Breast epithelium (tissue), 4 donors: ENCODE data around the gene NOS1AP. TPM values are rescaled to one million over a fixed set of nuclear protein-coding genes. Genes with fewer than 3 reads are reported as not detected.

ENCODE experiments used
- DNase-seq, 2 donors: peaks; one replicate each; pipeline ENCODE4 v3.0.0-alpha.2; 2019; ENCODE audit warnings: low spot score in 2 of 2
- H3K27ac ChIP-seq, 2 donors: fragments of 200-600 bp; sonication (generic) in 1 of 2; one replicate each; pipeline ENCODE4 v1.5.1; 2016 to 2019; ENCODE audit warnings: mild to moderate bottlenecking in 1 of 2
- H3K27me3 ChIP-seq, 2 donors: fragments of 200-600 bp; sonication (generic) in 1 of 2; one replicate each; pipeline versions ENCODE4 v1.5.1 to v1.6.0; 2017 to 2019; ENCODE audit warnings: control low read depth in 1 of 2, mild to moderate bottlenecking in 1 of 2
- H3K36me3 ChIP-seq: fragments of 200-600 bp; one replicate; pipeline ENCODE4 v1.5.1; 2019
- H3K4me1 ChIP-seq, 2 donors: fragments of 200-600 bp; sonication (generic); one replicate each; pipeline ENCODE4 v1.5.1; 2016 to 2019; ENCODE audit warnings: control low read depth in 1 of 2
- H3K4me3 ChIP-seq, 3 donors: fragments of 200-600 bp; sonication (generic); 1 replicate in 2 of 3; 2 replicates in 1 of 3; pipeline ENCODE4 v1.5.1; 2016 to 2019; ENCODE audit warnings: mild to moderate bottlenecking in 3 of 3, moderate library complexity in 2 of 3
- H3K9me3 ChIP-seq, 2 donors: fragments of 200-600 bp; sonication (generic) in 1 of 2; one replicate each; pipeline ENCODE4 v1.5.1; 2016 to 2019; ENCODE audit warnings: control low read depth in 1 of 2
- CTCF ChIP-seq, 3 donors: fragments of 450-650 bp; IDR thresholded peaks; one replicate each; pipeline ENCODE4 v1.5.1; 2016 to 2017; ENCODE audit warnings: antibody characterized with exemption in 3 of 3, mild to moderate bottlenecking in 3 of 3, moderate library complexity in 3 of 3
- POLR2A ChIP-seq: fragments of 450-650 bp; IDR thresholded peaks from one replicate; pipeline ENCODE4 v1.6.1; 2016; ENCODE audit warnings: antibody characterized with exemption, mild to moderate bottlenecking, moderate library complexity
- POLR2AphosphoS5 ChIP-seq, 3 donors: sonication (generic); formaldehyde crosslinking; IDR thresholded peaks; one replicate each; pipeline ENCODE4 v1.6.1; 2017; ENCODE audit warnings: antibody characterized with exemption in 3 of 3
- intact Hi-C: fragments of 100-400 bp; cut with DNase I; formaldehyde crosslinking; loops from one replicate; pipeline ENCODE4 v1.15.1; 2023; ENCODE audit warnings: low total_unique reads
- total RNA-seq, 3 donors: library from RNA; depleted of rRNA; stranded (reverse); fragments of >200 nt; gene quantifications; one replicate each; pipeline ENCODE4 v1.1.0, GENCODE V29; 2016

The NOS1AP gene
- total RNA-seq, 3 donors from 2014 or later: 2.2 to 17.6 (median 11.8) TPM

DNA sequence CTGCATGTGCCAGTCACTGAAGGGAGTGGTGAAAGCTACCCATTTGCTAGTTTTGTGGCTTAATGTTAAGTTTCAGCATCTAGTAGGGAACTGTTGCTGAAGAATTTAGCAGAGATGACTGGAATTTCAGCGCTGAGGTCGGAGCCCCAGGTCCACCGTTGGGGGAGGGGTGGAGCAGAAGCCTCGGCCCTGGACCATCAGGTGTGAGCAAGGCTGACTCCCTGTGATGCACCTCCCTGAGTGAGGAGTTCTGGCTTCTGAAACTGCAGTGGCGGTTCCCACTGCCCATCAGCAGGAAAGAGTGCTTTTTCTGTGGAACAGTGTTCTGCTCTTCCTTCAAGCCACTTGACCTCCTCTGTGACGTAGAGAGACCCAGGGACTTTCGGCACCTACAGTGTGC is 1.3 kb downstream of the NOS1AP start:
- intact Hi-C loops: no loop called here
- Histone ChIP-seq H3K9me3 (peaks cover 0 to 6% of the 10 kb centered on the region in 2 donors), H3K27me3 (no peaks in the 10 kb centered on the region), H3K4me1 (peaks cover 0 to 6% of the 10 kb centered on the region in 2 donors), H3K36me3 (no peaks in the 10 kb centered on the region), H3K27ac (peak overlapping the region in 1 of 2 donors; percentile 80), H3K4me3 (peak overlapping the region; percentile 54 to 97 (median 87))
- no peak for TF ChIP-seq POLR2AphosphoS5 (IDR thresholded peaks at IDR 0.05)
- no peak for TF ChIP-seq CTCF (IDR thresholded peaks at IDR 0.05)
- TF ChIP-seq POLR2A: no peak
- no peak for DNase-seq

- peak overlapping the region in 2 of 3 donors; percentile 87 to 97 for H3K4me3 ChIP-seq
- H3K9me3 ChIP-seq: peaks cover 0 to 6% of the 10 kb centered on the region in 2 donors
- H3K36me3 ChIP-seq: no peaks in the 10 kb centered on the region
- no peak overlapping the region for H3K27ac ChIP-seq
- H3K4me1 ChIP-seq: peaks cover 0 to 6% of the 10 kb centered on the region in 2 donors
- DNase-seq: no peak
- TF ChIP-seq POLR2AphosphoS5 (IDR thresholded peaks at IDR 0.05): no peak
- TF ChIP-seq POLR2A: no peak
- TF ChIP-seq CTCF (IDR thresholded peaks at IDR 0.05): no peak
- no peaks in the 10 kb centered on the region for H3K27me3 ChIP-seq
- intact Hi-C loops: no loop called here
Measured at GRCh38 chr1:162072740-162073139, 3.2 kb downstream of the NOS1AP start.

DNA sequence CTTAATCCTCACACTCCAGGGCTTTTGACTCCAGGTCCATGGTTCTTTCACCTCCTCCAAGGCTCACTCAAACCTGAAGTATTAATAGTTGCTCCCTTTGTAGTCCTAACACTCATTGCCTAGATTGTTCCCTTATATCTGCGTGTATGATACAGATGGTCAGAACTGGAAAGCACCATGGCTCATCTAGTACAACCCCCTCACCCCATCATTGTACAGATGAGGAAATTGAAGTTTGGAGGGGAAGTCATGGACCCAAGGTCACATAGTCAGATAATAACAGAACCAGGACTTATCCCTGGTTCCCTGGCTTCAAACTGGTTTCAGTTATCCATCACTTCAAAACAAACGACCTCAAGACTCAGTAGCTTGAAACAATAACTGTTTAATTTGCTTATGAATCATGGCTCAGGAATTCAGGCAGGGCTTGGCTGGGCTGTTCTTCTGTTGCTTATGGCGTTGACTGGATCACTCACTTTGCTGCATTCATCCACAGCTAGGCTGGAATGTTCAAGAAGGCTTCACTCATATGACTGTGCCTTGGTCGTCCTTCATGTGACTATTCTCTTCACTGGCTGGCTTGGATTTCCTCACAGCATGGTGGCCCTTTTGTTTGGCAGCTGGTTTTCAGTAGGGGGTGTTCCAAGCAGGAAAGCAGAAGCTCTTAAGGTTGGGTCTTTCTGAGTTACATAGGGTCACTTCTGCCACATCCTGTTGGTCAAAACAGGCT is 5.0 kb downstream of the NOS1AP start:
- peaks cover 0 to 6% of the 10 kb centered on the region in 2 donors for H3K9me3 ChIP-seq
- intact Hi-C loops: no loop called here
- TF ChIP-seq POLR2A: no peak
- TF ChIP-seq CTCF (IDR thresholded peaks at IDR 0.05): no peak
- no peak for TF ChIP-seq POLR2AphosphoS5 (IDR thresholded peaks at IDR 0.05)
- no peak overlapping the region for H3K27ac ChIP-seq
- no peak for DNase-seq
- no peaks in the 10 kb centered on the region for H3K36me3 ChIP-seq
- H3K4me1 ChIP-seq: peaks cover 0 to 6% of the 10 kb centered on the region in 2 donors
- no peaks in the 10 kb centered on the region for H3K27me3 ChIP-seq
- no peak overlapping the region for H3K4me3 ChIP-seq

DNA sequence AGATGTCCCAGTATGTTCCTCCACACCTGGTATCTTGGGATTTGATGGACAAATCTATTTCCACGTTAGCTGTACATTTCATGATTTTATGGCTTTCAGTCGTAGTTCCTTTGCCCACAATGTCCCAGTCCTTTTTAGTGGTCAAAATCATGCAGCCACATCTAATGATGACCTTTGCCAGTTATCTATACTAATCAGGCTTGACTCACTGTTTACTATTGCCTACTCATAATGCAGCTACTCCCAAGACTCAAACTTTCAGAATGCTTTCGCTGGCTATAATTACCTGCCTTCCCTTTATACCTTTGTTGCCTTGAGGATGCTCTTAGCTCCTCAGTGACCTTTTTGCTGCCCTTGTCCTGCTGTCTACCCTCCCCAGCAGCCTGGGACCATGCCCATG is 6.4 kb downstream of the NOS1AP start:
- Histone ChIP-seq H3K27me3 (no peaks in the 10 kb centered on the region), H3K9me3 (peaks cover 0 to 6% of the 10 kb centered on the region in 2 donors), H3K36me3 (no peaks in the 10 kb centered on the region), H3K27ac (no peak overlapping the region), H3K4me1 (peaks cover 0 to 6% of the 10 kb centered on the region in 2 donors), H3K4me3 (no peak overlapping the region)
- no peak for DNase-seq
- intact Hi-C loops: no loop called here
- TF ChIP-seq POLR2A (no peak), CTCF (IDR thresholded peaks at IDR 0.05) (no peak), POLR2AphosphoS5 (IDR thresholded peaks at IDR 0.05) (no peak)

DNA sequence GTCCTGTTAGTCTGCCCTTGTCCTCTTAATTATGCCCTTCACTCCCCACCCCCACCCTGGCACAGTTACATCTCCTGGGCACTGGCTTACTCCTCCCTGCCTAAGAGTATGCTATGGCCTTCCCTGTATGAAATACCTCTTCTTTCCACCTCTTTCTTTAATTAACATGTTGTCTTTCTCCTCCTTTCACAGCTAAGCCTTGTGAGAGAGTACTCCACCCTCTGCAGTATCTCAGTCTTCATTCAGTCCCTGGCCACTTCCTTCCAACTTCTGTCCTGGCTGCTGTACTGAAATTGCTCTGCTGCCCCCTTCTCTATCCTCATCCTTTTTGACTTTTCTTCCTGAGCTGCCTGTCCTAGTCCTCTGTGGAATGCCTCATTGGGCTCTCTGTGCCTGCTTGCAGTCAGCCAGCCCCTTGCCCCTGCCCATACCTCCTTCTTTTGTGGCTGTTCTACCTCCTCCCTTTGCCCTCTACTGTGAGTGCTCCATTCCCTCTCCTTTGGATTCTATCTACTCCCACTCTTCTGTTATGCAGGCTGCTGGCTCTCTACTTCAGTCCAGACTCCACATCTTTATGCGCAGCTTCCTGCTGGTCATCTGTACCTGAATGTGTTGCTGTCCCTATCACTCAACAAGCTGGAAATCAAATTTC is 8.3 kb downstream of the NOS1AP start:
- H3K27ac ChIP-seq: no peak overlapping the region
- no peaks in the 10 kb centered on the region for H3K36me3 ChIP-seq
- no peak overlapping the region for H3K4me3 ChIP-seq
- no peak for DNase-seq
- H3K9me3 ChIP-seq: peaks cover 0 to 6% of the 10 kb centered on the region in 2 donors
- H3K27me3 ChIP-seq: no peaks in the 10 kb centered on the region
- intact Hi-C loops: no loop called here
- TF ChIP-seq CTCF (IDR thresholded peaks at IDR 0.05): no peak
- TF ChIP-seq POLR2A: no peak
- no peak for TF ChIP-seq POLR2AphosphoS5 (IDR thresholded peaks at IDR 0.05)
- no peaks in the 10 kb centered on the region for H3K4me1 ChIP-seq
